Activated CD4-positive, alpha-beta T cell treated with anti-CD3 and anti-CD28 coated beads, Interleukin-2, amount 10 ng/mL, durations not matched to agents 24 days and 14 days (primary cell): ENCODE data around the gene MGAT5B. TPM values are rescaled to one million over a fixed set of nuclear protein-coding genes. Genes with fewer than 3 reads are reported as not detected.
A peak's percentile ranks its signal among the peaks of the same experiment; 100 is the strongest.

Experiments
- DNase-seq: peaks from one replicate; pipeline ENCODE4 v3.0.0; 2022
- H3K27ac Mint-ChIP-seq: one replicate; pipeline ENCODE4 v1.8.0; 2022; ENCODE audit warnings: mild to moderate bottlenecking, mixed read lengths
- H3K27me3 Mint-ChIP-seq: one replicate; pipeline ENCODE4 v1.8.0; 2022; ENCODE audit warnings: mixed read lengths
- H3K36me3 Mint-ChIP-seq: one replicate; pipeline ENCODE4 v1.8.0; 2022; ENCODE audit warnings: low read depth, mild to moderate bottlenecking, mixed read lengths
- H3K4me1 Mint-ChIP-seq: one replicate; pipeline ENCODE4 v1.8.0; 2021; ENCODE audit warnings: mixed read lengths
- H3K4me3 Mint-ChIP-seq: one replicate; pipeline ENCODE4 v1.8.0; 2022; ENCODE audit warnings: mild to moderate bottlenecking, moderate library complexity, mixed read lengths
- H3K9me3 Mint-ChIP-seq: one replicate; pipeline ENCODE4 v1.8.0; 2021; ENCODE audit warnings: mixed read lengths
- intact Hi-C: fragments of 100-400 bp; cut with micrococcal nuclease; formaldehyde crosslinking; loops from one replicate; pipeline ENCODE4 v1.15.1; 2023
- total RNA-seq: library from RNA; stranded (reverse); gene quantifications from 2 replicates; pipeline ENCODE4 v1.2.3, GENCODE V29; 2022

The MGAT5B gene
- total RNA-seq, 1 donor from 2014 or later: 0.51 TPM

GRCh38 chr17:76953066-76953465 lies 84.9 kb downstream of the MGAT5B start:
- no peaks in the 10 kb centered on the region for H3K36me3 Mint-ChIP-seq
- H3K9me3 Mint-ChIP-seq: no peaks in the 10 kb centered on the region
- H3K27ac Mint-ChIP-seq: no peak overlapping the region
- no peak for DNase-seq
- no peak overlapping the region for H3K4me3 Mint-ChIP-seq
- H3K4me1 Mint-ChIP-seq: no peaks in the 10 kb centered on the region
- no peaks in the 10 kb centered on the region for H3K27me3 Mint-ChIP-seq
- intact Hi-C loops: no loop called here

- H3K4me1 Mint-ChIP-seq: no peaks in the 10 kb centered on the region
- no peaks in the 10 kb centered on the region for H3K36me3 Mint-ChIP-seq
- H3K4me3 Mint-ChIP-seq: no peak overlapping the region
- no peaks in the 10 kb centered on the region for H3K9me3 Mint-ChIP-seq
- no peak overlapping the region for H3K27ac Mint-ChIP-seq
- peaks cover 1% of the 10 kb centered on the region for H3K27me3 Mint-ChIP-seq
- intact Hi-C loops: no loop called here
- DNase-seq: no peak
Observed at GRCh38 chr17:76953946-76954345, 85.7 kb downstream of the MGAT5B start.

GRCh38 chr17:76955191-76955590 lies 87.0 kb downstream of the MGAT5B start:
- peaks cover 1% of the 10 kb centered on the region for H3K27me3 Mint-ChIP-seq
- intact Hi-C loops: no loop called here
- no peak overlapping the region for H3K4me3 Mint-ChIP-seq
- H3K4me1 Mint-ChIP-seq: no peaks in the 10 kb centered on the region
- no peak for DNase-seq
- H3K36me3 Mint-ChIP-seq: no peaks in the 10 kb centered on the region
- no peak overlapping the region for H3K27ac Mint-ChIP-seq
- H3K9me3 Mint-ChIP-seq: no peaks in the 10 kb centered on the region

- Mint-ChIP-seq H3K36me3 (no peaks in the 10 kb centered on the region), H3K9me3 (no peaks in the 10 kb centered on the region), H3K27ac (no peak overlapping the region), H3K4me1 (no peaks in the 10 kb centered on the region), H3K4me3 (no peak overlapping the region), H3K27me3 (peaks cover 1% of the 10 kb centered on the region)
- DNase-seq: no peak
- intact Hi-C loops: no loop called here
Observed at GRCh38 chr17:76956846-76957540, 88.8 kb downstream of the MGAT5B start.

GRCh38 chr17:76957678-76958464 lies 89.7 kb downstream of the MGAT5B start:
- Mint-ChIP-seq H3K27ac (no peak overlapping the region), H3K27me3 (peaks cover 1% of the 10 kb centered on the region), H3K36me3 (no peaks in the 10 kb centered on the region), H3K4me3 (no peak overlapping the region), H3K4me1 (no peaks in the 10 kb centered on the region), H3K9me3 (no peaks in the 10 kb centered on the region)
- no peak for DNase-seq
- intact Hi-C loops: no loop called here

- Mint-ChIP-seq H3K4me1 (no peaks in the 10 kb centered on the region), H3K27me3 (peaks cover 1% of the 10 kb centered on the region), H3K36me3 (no peaks in the 10 kb centered on the region), H3K9me3 (no peaks in the 10 kb centered on the region), H3K4me3 (no peak overlapping the region), H3K27ac (no peak overlapping the region)
- intact Hi-C loops: no loop called here
- DNase-seq: no peak
Observed at GRCh38 chr17:76958974-76959373, 90.8 kb downstream of the MGAT5B start.

GRCh38 chr17:76961869-76962268 lies 93.7 kb downstream of the MGAT5B start:
- no peak for DNase-seq
- intact Hi-C loops: no loop called here

GRCh38 chr17:76962858-76963257 lies 94.7 kb downstream of the MGAT5B start:
- DNase-seq: no peak
- H3K4me1 Mint-ChIP-seq: peaks cover 1% of the 10 kb centered on the region
- no peak overlapping the region for H3K4me3 Mint-ChIP-seq
- intact Hi-C loops: no loop called here
- peaks cover 17% of the 10 kb centered on the region for H3K27me3 Mint-ChIP-seq
- H3K27ac Mint-ChIP-seq: no peak overlapping the region
- H3K36me3 Mint-ChIP-seq: no peaks in the 10 kb centered on the region
- H3K9me3 Mint-ChIP-seq: no peaks in the 10 kb centered on the region

More at GRCh38 chr17:76961869-76962268, 93.7 kb downstream of the MGAT5B start:
- Mint-ChIP-seq H3K27me3 (peaks cover 11% of the 10 kb centered on the region), H3K27ac (no peak overlapping the region), H3K9me3 (no peaks in the 10 kb centered on the region), H3K4me1 (no peaks in the 10 kb centered on the region), H3K36me3 (no peaks in the 10 kb centered on the region), H3K4me3 (no peak overlapping the region)

- peaks cover 39% of the 10 kb centered on the region for H3K27me3 Mint-ChIP-seq
- H3K4me1 Mint-ChIP-seq: peaks cover 11% of the 10 kb centered on the region
- no peak overlapping the region for H3K27ac Mint-ChIP-seq
- DNase-seq: no peak
- no peak overlapping the region for H3K4me3 Mint-ChIP-seq
- no peaks in the 10 kb centered on the region for H3K9me3 Mint-ChIP-seq
- intact Hi-C loops: no loop called here
- no peaks in the 10 kb centered on the region for H3K36me3 Mint-ChIP-seq
Observed at GRCh38 chr17:76966016-76966415, 97.8 kb downstream of the MGAT5B start.

GRCh38 chr17:76966486-76967181 lies 98.4 kb downstream of the MGAT5B start:
- H3K36me3 Mint-ChIP-seq: no peaks in the 10 kb centered on the region
- H3K9me3 Mint-ChIP-seq: no peaks in the 10 kb centered on the region
- DNase-seq: no peak
- no peak overlapping the region for H3K27ac Mint-ChIP-seq
- no peak overlapping the region for H3K4me3 Mint-ChIP-seq
- H3K4me1 Mint-ChIP-seq: peaks cover 11% of the 10 kb centered on the region
- peaks cover 39% of the 10 kb centered on the region for H3K27me3 Mint-ChIP-seq
- intact Hi-C loops: no loop called here

GRCh38 chr17:76967762-76968161 lies 99.6 kb downstream of the MGAT5B start:
- H3K9me3 Mint-ChIP-seq: no peaks in the 10 kb centered on the region
- peaks cover 39% of the 10 kb centered on the region for H3K27me3 Mint-ChIP-seq
- no peak for DNase-seq
- intact Hi-C loops: no loop called here
- no peaks in the 10 kb centered on the region for H3K36me3 Mint-ChIP-seq
- H3K4me1 Mint-ChIP-seq: peaks cover 11% of the 10 kb centered on the region
- H3K4me3 Mint-ChIP-seq: no peak overlapping the region
- H3K27ac Mint-ChIP-seq: no peak overlapping the region

- Mint-ChIP-seq H3K9me3 (no peaks in the 10 kb centered on the region), H3K27ac (peak overlapping the region; percentile 25), H3K4me1 (peaks cover 11% of the 10 kb centered on the region), H3K36me3 (no peaks in the 10 kb centered on the region), H3K4me3 (peak overlapping the region; percentile 74), H3K27me3 (peaks cover 39% of the 10 kb centered on the region)
- peak; percentile 87 for DNase-seq
- intact Hi-C loops: loop anchor here (1.0 kb wide), 1 partner anchor 29 kb away; no protein-coding TSS in a partner anchor
Observed at GRCh38 chr17:76968707-76969597, 100.7 kb downstream of the MGAT5B start.

- peaks cover 39% of the 10 kb centered on the region for H3K27me3 Mint-ChIP-seq
- no peak overlapping the region for H3K27ac Mint-ChIP-seq
- peak overlapping the region; percentile 74 for H3K4me3 Mint-ChIP-seq
- H3K36me3 Mint-ChIP-seq: no peaks in the 10 kb centered on the region
- no peaks in the 10 kb centered on the region for H3K9me3 Mint-ChIP-seq
- DNase-seq: no peak
- H3K4me1 Mint-ChIP-seq: peaks cover 11% of the 10 kb centered on the region
- intact Hi-C loops: loop anchor here (1.0 kb wide), 1 partner anchor 29 kb away; no protein-coding TSS in a partner anchor
Observed at GRCh38 chr17:76969598-76970172, 101.5 kb downstream of the MGAT5B start.
